ENCODE data around the gene PARD3.

PARD3 gene

DNA sequence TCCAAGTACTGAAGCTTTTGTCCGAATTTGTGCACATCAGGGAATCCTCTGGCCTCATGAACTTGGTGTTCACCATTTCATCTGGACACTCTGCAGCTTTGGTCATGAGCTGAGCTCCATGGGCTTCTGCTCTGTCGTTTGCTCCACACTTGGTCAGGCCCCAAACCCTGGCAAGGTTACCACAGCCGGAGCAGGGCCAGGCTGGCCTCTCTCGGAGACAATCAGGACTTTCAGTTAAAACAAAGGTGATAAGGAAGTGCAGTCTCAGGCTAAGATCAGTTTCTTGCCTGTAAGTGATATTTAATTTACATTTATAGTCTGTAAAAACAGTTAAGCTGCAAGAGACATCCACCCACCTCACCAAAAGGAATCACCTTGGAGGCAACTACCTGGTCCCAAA lies 558.9 kb downstream of the PARD3 start:
- Mint-ChIP-seq H3K9me3 (no peaks in the 10 kb centered on the region), H3K36me3 (no peaks in the 10 kb centered on the region), H3K27ac (no peak overlapping the region), H3K4me3 (no peak overlapping the region), H3K4me1 (no peaks in the 10 kb centered on the region), H3K27me3 (no peaks in the 10 kb centered on the region)
- no peak for ATAC-seq (ENCODE audit: low read depth)
- DNase-seq (ENCODE audit: low spot score in 2 of 2): no peak

DNA sequence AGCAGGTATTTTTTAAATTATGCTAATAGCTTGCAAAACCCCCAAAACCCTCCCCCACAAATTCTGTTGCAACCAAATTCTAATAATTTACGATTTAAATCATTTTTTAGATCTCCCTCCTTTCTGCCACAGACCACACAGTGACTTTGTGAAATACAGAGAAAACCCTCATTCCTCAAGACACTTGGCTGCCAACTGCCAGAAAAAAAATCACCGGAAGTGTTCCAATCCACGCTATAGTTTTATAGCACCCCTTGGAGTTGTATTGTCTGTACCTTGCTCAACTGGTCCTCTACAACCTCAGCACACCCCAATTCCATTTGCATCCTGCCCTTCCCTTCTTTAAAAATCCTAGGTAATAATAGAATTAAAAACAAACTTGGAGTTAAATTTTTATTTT lies 560.1 kb downstream of the PARD3 start:
- H3K27me3 Mint-ChIP-seq: no peaks in the 10 kb centered on the region
- H3K27ac Mint-ChIP-seq: no peak overlapping the region
- ATAC-seq (ENCODE audit: low read depth) (no peak), DNase-seq (ENCODE audit: low spot score in 2 of 2) (no peak)
- H3K36me3 Mint-ChIP-seq: no peaks in the 10 kb centered on the region
- no peak overlapping the region for H3K4me3 Mint-ChIP-seq
- H3K9me3 Mint-ChIP-seq: no peaks in the 10 kb centered on the region
- H3K4me1 Mint-ChIP-seq: no peaks in the 10 kb centered on the region

GRCh38 chr10:34254596-34254995 lies 560.5 kb downstream of the PARD3 start:
- Mint-ChIP-seq H3K4me3 (no peak overlapping the region), H3K27ac (no peak overlapping the region), H3K9me3 (no peaks in the 10 kb centered on the region), H3K4me1 (no peaks in the 10 kb centered on the region), H3K36me3 (no peaks in the 10 kb centered on the region), H3K27me3 (no peaks in the 10 kb centered on the region)
- ATAC-seq (ENCODE audit: low read depth) (no peak), DNase-seq (ENCODE audit: low spot score in 2 of 2) (no peak)

GRCh38 chr10:34252111-34252510 lies 563.0 kb downstream of the PARD3 start:
- Mint-ChIP-seq H3K4me1 (no peaks in the 10 kb centered on the region), H3K9me3 (no peaks in the 10 kb centered on the region), H3K36me3 (no peaks in the 10 kb centered on the region), H3K27ac (no peak overlapping the region), H3K27me3 (no peaks in the 10 kb centered on the region), H3K4me3 (no peak overlapping the region)
- ATAC-seq (ENCODE audit: low read depth) (no peak), DNase-seq (ENCODE audit: low spot score in 2 of 2) (no peak)

DNA sequence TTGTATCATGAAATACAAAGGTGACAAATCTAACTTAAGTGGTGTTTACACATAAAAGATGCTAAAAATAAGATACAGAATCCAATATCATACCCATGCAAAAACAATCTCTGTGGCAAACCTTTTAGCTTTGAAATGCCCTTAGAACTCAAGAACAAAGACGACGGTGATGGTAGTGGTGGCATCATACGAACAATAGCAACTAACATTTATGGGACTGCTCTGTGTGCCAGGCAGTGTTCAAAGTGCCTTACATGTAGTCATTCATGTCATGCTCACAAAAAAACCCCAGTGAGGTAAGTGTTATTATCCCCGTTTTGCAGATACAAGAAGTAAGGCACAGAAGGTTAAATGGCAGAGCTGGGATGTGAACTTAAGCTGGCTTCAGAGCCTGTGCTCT lies 563.9 kb downstream of the PARD3 start:
- Mint-ChIP-seq H3K27me3 (no peaks in the 10 kb centered on the region), H3K4me3 (no peak overlapping the region), H3K4me1 (no peaks in the 10 kb centered on the region), H3K27ac (no peak overlapping the region), H3K36me3 (no peaks in the 10 kb centered on the region), H3K9me3 (no peaks in the 10 kb centered on the region)
- DNase-seq (ENCODE audit: low spot score in 2 of 2) (no peak), ATAC-seq (ENCODE audit: low read depth) (no peak)

- no peaks in the 10 kb centered on the region for H3K36me3 Mint-ChIP-seq
- H3K27ac Mint-ChIP-seq: no peak overlapping the region
- H3K4me1 Mint-ChIP-seq: no peaks in the 10 kb centered on the region
- no peak overlapping the region for H3K4me3 Mint-ChIP-seq
- no peaks in the 10 kb centered on the region for H3K27me3 Mint-ChIP-seq
- DNase-seq (ENCODE audit: low spot score in 2 of 2) (no peak), ATAC-seq (ENCODE audit: low read depth) (no peak)
- H3K9me3 Mint-ChIP-seq: no peaks in the 10 kb centered on the region
Measured at GRCh38 chr10:34250722-34251121, 564.4 kb downstream of the PARD3 start.

DNA sequence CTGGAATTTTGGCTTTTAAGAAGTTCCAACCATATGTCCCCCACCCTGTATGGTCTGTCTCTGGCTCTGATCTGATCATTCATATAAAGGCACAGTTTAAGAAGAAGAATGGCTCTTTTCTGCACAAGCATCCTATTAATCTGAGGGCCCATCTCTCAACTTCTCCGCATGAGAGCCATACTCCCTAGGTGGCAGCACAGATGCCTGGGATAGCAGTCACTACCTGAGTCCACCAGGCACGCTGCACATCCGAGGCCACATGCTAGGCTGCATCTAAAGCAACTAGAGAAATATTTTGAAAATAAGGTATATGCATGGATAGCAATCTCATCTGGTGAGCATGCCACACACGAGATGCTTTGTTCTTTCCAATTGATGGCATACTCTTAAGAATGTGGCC lies 565.5 kb downstream of the PARD3 start:
- no peak for ATAC-seq (ENCODE audit: low read depth)
- no peak overlapping the region for H3K27ac Mint-ChIP-seq
- no peaks in the 10 kb centered on the region for H3K4me1 Mint-ChIP-seq
- no peaks in the 10 kb centered on the region for H3K27me3 Mint-ChIP-seq
- H3K4me3 Mint-ChIP-seq: no peak overlapping the region
- H3K36me3 Mint-ChIP-seq: no peaks in the 10 kb centered on the region
- DNase-seq (ENCODE audit: low spot score in 2 of 2): no peak
- no peaks in the 10 kb centered on the region for H3K9me3 Mint-ChIP-seq

- Mint-ChIP-seq H3K4me3 (no peak overlapping the region), H3K27me3 (no peaks in the 10 kb centered on the region), H3K4me1 (no peaks in the 10 kb centered on the region), H3K36me3 (no peaks in the 10 kb centered on the region), H3K27ac (no peak overlapping the region), H3K9me3 (no peaks in the 10 kb centered on the region)
- ATAC-seq (ENCODE audit: low read depth): no peak
- DNase-seq (ENCODE audit: low spot score in 2 of 2): no peak
Measured at GRCh38 chr10:34247560-34247959, 567.5 kb downstream of the PARD3 start.

GRCh38 chr10:34244756-34245484 lies 570.2 kb downstream of the PARD3 start:
- Mint-ChIP-seq H3K36me3 (no peaks in the 10 kb centered on the region), H3K4me1 (no peaks in the 10 kb centered on the region), H3K9me3 (no peaks in the 10 kb centered on the region), H3K4me3 (no peak overlapping the region), H3K27me3 (no peaks in the 10 kb centered on the region), H3K27ac (no peak overlapping the region)
- DNase-seq (ENCODE audit: low spot score in 2 of 2) (no peak), ATAC-seq (ENCODE audit: low read depth) (no peak)

GRCh38 chr10:34241226-34242000 lies 573.7 kb downstream of the PARD3 start:
- ATAC-seq (ENCODE audit: low read depth) (no peak), DNase-seq (ENCODE audit: low spot score in 2 of 2) (no peak)
- Mint-ChIP-seq H3K4me3 (no peak overlapping the region), H3K4me1 (no peaks in the 10 kb centered on the region), H3K36me3 (no peaks in the 10 kb centered on the region), H3K9me3 (no peaks in the 10 kb centered on the region), H3K27me3 (no peaks in the 10 kb centered on the region), H3K27ac (no peak overlapping the region)

DNA sequence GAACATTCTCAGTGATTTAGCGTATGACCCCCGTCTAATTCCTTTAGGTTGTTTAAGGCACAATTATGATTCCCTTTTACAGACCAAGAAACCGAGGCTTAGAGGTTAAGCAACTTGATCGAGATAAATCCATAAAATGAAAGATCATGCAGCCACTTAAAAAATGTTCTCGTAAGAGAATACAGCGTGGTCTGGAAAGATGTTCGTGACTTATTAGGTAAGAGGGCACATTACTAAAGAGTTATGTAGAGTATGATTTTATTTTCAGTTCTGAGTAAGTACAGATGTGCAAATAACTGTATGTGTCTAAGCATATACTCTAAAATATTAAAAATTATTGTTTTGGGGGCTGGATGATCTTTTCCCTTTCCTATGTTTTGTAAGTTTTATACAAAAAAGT lies 575.1 kb downstream of the PARD3 start:
- H3K27me3 Mint-ChIP-seq: no peaks in the 10 kb centered on the region
- H3K9me3 Mint-ChIP-seq: no peaks in the 10 kb centered on the region
- H3K4me1 Mint-ChIP-seq: no peaks in the 10 kb centered on the region
- no peak for DNase-seq (ENCODE audit: low spot score in 2 of 2)
- no peak for ATAC-seq (ENCODE audit: low read depth)
- no peak overlapping the region for H3K27ac Mint-ChIP-seq
- H3K4me3 Mint-ChIP-seq: no peak overlapping the region
- no peaks in the 10 kb centered on the region for H3K36me3 Mint-ChIP-seq

DNA sequence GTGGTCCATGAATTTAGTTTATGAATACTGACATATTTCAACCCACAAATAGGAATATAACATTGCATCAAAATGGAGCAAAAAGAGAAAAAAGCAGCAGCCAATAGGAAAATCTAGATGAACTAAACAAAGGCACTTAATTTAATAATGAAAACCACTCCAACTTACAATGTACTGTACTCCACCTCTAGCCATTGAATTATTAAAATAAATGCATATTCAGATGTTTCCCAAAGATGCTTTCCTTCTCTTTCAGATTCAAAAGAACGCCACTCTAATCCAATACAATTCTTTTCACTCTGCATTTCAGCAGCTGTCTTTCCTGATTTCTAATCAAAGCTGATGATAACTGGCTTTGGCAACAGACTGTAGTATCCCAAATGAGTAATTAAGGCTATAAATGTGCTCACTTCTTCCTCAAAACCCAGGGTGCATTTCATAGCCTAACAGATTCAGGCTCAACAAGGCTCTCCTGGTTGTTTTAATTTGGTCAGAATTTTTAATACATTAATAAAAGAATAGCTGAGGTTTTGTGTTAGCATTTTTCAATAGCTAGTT lies 577.1 kb downstream of the PARD3 start:
- H3K36me3 Mint-ChIP-seq: no peaks in the 10 kb centered on the region
- no peak overlapping the region for H3K27ac Mint-ChIP-seq
- H3K27me3 Mint-ChIP-seq: no peaks in the 10 kb centered on the region
- ATAC-seq (ENCODE audit: low read depth) (no peak), DNase-seq (ENCODE audit: low spot score in 2 of 2) (no peak)
- no peak overlapping the region for H3K4me3 Mint-ChIP-seq
- H3K4me1 Mint-ChIP-seq: no peaks in the 10 kb centered on the region
- no peaks in the 10 kb centered on the region for H3K9me3 Mint-ChIP-seq

- no peak for DNase-seq (ENCODE audit: low spot score in 2 of 2)
- Mint-ChIP-seq H3K4me1 (no peaks in the 10 kb centered on the region), H3K4me3 (no peak overlapping the region), H3K9me3 (no peaks in the 10 kb centered on the region), H3K27me3 (no peaks in the 10 kb centered on the region), H3K27ac (no peak overlapping the region), H3K36me3 (no peaks in the 10 kb centered on the region)
- ATAC-seq (ENCODE audit: low read depth): no peak
Measured at GRCh38 chr10:34236931-34237330, 578.2 kb downstream of the PARD3 start.

DNA sequence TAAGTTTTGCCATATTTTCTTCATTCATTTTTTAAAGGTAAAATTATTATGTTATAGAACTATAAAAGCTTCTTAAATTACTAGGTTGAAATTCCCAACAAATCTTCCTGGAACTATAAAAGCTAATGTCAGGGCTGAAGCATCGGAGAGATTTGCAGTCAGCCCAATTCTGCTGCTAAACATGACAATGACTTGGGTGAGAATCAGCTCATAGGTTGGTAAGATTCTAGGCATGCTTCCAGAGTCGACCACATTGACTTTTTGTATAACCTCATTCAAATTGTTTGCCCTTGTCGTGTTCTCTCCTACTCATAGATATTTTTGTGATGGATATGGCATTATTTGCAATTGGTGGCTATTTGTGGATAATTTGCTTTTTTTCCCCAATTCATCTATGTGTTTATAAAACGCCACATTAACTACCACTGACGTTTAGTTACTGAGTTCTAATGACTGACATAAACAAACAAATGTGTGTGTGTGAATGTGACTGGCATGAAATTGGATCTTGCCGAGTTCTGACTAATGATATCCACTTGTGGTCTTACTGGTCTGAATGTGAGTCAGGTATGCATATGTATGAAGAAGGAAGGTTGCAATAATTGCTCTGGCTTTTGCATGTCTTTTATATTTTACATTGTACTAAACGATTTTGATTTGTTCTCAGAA lies 579.8 kb downstream of the PARD3 start:
- Mint-ChIP-seq H3K27ac (no peak overlapping the region), H3K4me3 (no peak overlapping the region), H3K9me3 (no peaks in the 10 kb centered on the region), H3K4me1 (no peaks in the 10 kb centered on the region), H3K36me3 (no peaks in the 10 kb centered on the region), H3K27me3 (no peaks in the 10 kb centered on the region)
- ATAC-seq (ENCODE audit: low read depth) (no peak), DNase-seq (ENCODE audit: low spot score in 2 of 2) (no peak)
